ENCODE data around the gene LIME1.
"Not testable (repeated sequence)": the region's sequence is repeated elsewhere in the genome, so short reads cannot be mapped to it uniquely, and the experiment has no call there.

LIME1 gene

DNA sequence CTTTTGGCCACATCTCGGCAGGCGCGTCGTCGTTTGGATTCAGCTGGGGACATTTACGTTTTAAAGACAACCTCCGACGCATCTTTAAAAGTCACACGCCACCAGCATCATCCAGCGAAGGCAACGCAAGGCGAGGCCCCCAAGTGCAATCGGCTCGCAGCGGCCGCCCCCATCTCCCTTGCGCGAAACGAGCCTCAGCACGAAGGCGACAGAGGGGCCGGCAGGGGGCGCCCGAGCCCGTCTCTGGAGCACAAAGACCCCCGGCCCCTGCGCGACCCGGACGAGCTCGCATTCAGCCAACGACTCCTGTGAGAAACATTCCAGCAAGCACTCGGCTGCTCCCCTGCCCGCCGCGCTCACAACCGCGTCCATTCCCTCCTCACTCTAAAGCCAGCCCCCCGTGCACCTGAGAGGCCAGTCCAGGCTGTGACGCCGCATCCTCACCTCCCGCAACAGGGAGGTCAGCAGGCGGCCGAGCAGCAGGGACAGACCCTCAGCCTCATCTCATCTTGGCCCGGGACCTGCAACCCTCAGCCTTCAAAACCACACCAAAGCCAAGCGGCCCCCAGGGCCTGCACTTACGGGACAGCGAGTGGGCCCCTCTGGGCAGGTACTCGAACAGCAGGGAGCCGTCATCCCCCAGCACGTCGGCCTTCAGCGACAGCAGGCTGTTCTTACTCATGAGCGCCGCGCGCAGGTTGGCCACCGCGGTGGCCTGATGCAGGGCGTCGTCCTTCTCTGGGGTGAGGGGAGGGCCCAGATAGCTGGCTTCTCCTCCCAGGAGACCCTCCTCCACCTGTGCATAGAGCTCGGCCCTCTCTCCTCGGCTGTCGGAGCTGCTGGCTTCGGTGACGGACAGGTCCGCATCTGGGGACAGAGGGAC, 38.9 kb downstream of the LIME1 start:
- DNase-seq: no peak

DNA sequence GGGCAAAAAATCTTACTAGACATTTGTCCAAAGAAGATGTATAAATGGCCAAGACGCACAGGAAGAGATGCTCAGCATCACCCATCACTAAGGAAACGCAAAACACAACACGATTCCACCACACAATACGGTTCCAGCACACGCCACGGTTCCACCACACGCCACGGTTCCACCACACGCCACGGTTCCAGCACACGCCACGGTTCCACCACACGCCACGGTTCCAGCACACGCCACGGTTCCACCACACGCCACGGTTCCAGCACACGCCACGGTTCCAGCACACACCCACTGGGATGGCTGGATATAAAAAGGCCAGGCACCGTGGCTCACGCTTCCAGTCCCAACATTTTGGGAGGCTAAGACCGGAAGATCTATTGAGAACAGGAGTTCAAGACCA, 40.4 kb downstream of the LIME1 start:
- not testable (repeated sequence) for DNase-seq

DNA sequence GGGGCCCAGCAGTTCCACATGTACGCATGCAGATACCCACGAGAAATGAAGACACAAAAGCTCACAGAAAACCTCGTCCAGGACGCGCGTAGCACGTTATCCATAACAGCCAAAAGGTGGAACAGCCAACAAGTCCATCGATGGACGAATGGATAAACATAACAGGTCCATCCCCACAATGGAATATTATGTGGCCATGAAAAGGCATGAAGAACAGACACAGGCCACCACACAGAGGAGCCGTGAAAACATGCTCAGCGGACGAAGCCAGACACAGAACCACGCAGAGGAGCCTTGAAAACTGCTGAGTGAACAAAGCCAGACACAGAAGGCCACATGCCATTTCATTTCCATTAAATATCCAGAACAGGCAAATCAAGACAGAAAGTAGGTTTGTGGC, 41.1 kb downstream of the LIME1 start:
- DNase-seq: no peak

DNA sequence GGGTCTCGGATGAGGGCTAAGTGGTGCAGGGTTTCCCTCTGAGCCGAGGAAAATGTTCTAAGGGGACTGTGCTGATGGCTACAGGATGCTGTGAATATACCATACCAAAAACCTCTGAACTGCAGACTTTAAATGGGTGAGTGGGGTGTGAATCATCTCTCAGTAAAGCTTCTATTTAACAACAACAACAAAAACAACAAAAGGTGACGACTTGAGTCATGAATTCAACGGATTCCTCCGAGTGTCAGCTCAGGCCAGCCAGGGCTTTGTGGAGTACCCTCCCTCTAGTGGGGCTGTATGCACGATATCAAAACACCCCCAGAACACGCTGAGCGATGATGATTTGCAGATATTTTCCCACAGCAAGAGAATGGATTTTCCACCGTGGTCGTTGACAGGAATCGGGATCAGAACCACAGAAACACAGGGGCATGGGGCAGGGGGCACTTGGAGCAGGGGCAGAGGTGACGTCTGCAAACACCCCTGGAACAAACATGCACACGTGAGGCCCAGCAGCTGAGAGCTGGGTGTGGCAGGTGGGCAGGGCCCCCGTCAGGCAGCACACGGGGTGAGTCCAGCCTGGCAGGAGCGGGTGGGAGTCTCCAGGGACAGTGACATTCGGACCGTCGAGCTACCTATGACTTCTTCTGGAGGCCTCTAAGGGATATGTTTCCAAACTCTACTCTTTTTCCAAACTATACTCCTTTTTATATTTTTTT, 41.7 kb downstream of the LIME1 start:
- DNase-seq: no peak

DNA sequence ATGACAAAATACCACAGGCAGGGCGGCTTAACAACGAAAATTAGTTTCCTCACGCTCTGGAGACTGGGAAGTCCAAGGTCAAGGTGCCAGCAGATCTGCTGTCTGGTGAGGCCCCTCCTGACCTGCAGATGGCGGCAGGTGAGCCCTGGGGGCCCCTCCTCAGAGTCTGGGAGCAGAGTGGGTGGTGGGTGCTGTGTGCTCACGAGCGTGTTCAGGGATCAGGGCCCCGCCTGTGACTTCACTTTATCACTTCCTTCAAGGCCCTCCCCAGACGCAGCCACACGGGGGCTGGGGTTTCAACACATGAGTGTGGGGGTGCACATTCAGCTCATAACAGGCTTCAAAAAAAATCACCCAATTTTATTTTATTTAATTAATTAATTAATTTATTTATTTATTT, 42.4 kb downstream of the LIME1 start:
- DNase-seq: no peak

DNA sequence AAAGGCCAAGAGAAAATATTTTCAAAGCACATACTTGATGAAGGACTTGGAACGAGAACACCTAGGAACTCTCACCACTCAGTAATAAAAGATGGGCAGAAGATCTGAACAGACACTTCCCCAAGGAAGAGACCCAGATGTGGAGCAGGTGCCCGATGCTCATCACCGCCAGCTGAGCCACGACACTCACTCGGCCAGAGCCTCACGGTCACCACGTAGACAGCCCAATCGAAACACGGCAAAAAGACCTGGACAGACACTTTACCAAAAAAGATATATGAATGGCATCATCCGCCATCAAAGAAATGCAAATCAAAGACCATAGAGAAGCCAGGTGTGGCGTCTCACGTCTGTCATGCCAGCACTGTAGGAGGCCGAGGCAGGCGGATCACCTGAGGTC, 44.7 kb downstream of the LIME1 start:
- no peak for DNase-seq

DNA sequence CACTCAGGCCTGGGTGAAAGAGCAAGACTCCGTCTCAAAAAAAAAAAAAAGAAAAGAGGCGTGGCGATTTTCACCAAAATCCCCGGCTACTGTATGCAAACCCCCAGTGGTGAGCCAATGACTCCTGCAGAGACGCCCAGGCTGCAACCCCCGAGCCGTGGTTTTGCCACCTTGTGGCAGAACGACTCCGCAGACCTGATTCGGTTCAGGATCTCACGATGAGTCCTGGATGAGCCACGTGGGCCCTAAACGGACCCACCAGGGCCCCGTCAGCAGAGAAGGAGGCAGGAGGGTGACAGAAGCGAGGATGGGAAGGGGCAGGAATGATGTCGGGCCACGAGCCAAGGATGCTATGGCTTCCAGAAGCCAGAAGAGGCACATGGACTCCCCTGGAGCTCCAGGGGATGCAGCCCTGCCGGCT, 45.6 kb downstream of the LIME1 start:
- DNase-seq: no peak

DNA sequence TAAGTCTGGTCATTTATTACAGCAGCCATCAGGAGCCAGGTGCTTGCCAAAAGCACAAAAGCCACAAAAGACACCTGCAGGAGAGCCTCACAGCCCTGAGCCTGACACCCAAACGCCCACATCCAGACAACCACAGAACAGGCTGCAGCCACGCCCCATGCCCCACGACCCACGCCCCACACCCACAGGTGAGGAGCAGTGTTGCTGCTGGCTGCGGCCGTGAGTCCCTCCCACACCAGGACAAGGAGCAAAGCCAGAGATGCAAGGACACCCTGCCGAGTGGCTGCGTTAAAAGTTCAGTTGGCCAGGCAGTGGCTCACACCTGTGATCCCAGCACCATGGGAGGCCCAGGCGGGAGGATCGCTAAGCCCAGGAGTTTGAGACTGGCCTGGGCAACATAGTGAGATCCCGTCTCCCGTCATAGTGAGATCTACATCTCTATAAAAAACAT, 46.1 kb downstream of the LIME1 start:
- DNase-seq: no peak

DNA sequence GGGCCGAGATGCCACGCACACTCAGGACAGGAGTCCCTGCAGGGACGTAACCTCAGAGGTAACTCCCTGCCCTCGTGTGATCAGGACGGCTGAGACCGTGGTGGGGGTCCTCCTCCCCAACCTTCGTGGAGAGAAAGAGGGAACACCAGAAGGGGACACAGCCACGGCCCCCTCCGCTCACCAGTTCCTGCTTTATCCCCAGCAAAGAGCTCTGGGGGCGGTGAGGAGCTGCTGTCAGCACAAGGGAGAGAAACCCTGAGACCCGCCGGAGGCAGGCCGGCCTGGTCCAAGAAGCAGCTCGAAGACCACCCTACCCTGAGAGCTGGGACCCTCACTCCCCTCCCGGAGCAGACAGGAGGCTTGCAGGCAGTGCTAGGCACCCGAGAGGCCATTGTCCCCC, 47.5 kb downstream of the LIME1 start:
- no peak for DNase-seq

DNA sequence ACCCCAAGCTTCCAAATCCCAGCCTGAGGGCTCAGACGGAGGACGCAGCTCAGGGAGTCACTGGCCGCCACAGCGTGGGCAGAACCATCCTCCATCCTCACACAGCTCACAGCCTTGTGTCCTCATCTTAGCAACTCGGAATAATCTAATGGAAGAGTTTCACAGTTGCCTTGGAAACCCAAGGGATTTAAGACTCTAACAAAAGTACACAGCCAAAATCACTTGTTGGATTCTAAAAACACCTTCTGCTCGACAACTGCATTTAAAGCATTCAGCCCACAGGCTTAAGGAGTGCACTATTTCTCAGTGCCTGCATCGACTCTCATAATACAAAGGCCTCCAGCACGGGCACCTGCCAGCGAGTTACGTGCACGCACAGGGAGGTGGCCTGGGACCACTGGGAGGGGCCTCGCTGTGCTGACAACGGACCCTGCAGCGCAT, 49.2 kb downstream of the LIME1 start:
- no peak for DNase-seq

DNA sequence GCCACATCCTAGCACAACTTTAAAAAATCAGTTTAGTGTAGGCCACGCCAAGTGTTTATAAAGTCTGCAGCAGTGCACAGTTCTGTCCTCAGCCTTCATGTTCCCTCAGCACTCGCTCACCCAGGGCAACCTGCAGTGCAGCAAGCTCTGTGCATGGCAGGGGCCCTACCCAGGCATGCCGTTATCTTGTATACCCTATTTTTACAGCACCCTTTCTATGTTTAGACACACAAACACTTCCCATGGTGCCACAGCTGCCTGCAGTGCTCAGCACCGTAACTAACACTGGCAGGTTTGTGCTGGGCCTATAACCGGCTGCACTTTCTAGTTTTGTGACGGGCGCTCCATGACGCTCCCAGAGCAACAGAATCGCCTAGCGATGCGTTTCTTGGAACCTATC, 50.8 kb downstream of the LIME1 start:
- DNase-seq: no peak

DNA sequence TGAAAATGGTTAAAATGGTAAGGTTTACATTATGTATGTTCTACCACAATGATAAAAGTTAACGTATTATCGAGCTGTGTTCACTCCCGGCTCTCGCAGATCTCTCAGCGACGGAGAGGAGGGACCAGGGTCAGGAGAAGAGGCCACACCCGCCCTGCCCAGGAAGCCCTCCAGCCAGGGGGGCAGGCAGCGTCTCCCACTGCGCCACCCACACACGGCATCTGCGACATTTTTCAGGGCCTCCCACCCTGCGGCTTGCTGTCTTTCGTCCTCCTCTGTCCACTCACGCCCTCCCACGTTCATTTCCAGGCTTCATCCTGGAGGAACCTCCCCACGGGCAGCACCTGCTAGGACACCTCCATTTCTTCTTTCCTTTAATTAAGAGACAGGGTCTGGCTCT, 51.3 kb downstream of the LIME1 start:
- no peak for DNase-seq

Data from GF-D8 (cell line).